Measurements from ENCODE around the gene DEDD.

Gene DEDD

GRCh38 chr1:161172776-161173376, 40.4 kb upstream of the DEDD start:
- in situ Hi-C loops (cut with HindIII; ENCODE audit: low pct_ligation_motif_present, low sequenced_read_pairs) = no loop called here
- H3K27me3 ChIP-seq (replicated peaks) = no peaks in the 10 kb centered on the region
- H3K27ac ChIP-seq = peak overlapping the region; percentile 84
- TF ChIP-seq CTCF (IDR thresholded peaks at IDR 0.05; ENCODE audit: low read depth, low read length, missing control alignments) = no peak
- peaks cover 51% of the 10 kb centered on the region for H3K36me3 ChIP-seq (replicated peaks)
- peak; percentile 86 for DNase-seq
- H3K4me3 ChIP-seq (ENCODE audit: low read depth, low read length) = no peak overlapping the region

- in situ Hi-C loops (cut with HindIII; ENCODE audit: low pct_ligation_motif_present, low sequenced_read_pairs) = no loop called here
- DNase-seq = no peak
- TF ChIP-seq CTCF (IDR thresholded peaks at IDR 0.05; ENCODE audit: low read depth, low read length, missing control alignments) = no peak
- Histone ChIP-seq H3K36me3 (replicated peaks) (peaks cover 53% of the 10 kb centered on the region), H3K4me3 (ENCODE audit: low read depth, low read length) (no peak overlapping the region), H3K27me3 (replicated peaks) (no peaks in the 10 kb centered on the region), H3K27ac (peak overlapping the region; percentile 84)
These were observed 39.9 kb upstream of the DEDD start for GRCh38 chr1:161172349-161172748.

- no peak overlapping the region for H3K4me3 ChIP-seq (ENCODE audit: low read depth, low read length)
- no peaks in the 10 kb centered on the region for H3K27me3 ChIP-seq (replicated peaks)
- DNase-seq = no peak
- in situ Hi-C loops (cut with HindIII; ENCODE audit: low pct_ligation_motif_present, low sequenced_read_pairs) = no loop called here
- H3K27ac ChIP-seq = no peak overlapping the region
- TF ChIP-seq CTCF (IDR thresholded peaks at IDR 0.05; ENCODE audit: low read depth, low read length, missing control alignments) = no peak
- H3K36me3 ChIP-seq (replicated peaks) = peaks cover 53% of the 10 kb centered on the region
These were observed 39.2 kb upstream of the DEDD start for GRCh38 chr1:161171696-161172095.

GRCh38 chr1:161171191-161171590, 38.7 kb upstream of the DEDD start:
- TF ChIP-seq CTCF (IDR thresholded peaks at IDR 0.05; ENCODE audit: low read depth, low read length, missing control alignments) = peak; percentile 61
- Histone ChIP-seq H3K27me3 (replicated peaks) (no peaks in the 10 kb centered on the region), H3K27ac (no peak overlapping the region), H3K4me3 (ENCODE audit: low read depth, low read length) (no peak overlapping the region), H3K36me3 (replicated peaks) (peaks cover 53% of the 10 kb centered on the region)
- no peak for DNase-seq
- in situ Hi-C loops (cut with HindIII; ENCODE audit: low pct_ligation_motif_present, low sequenced_read_pairs) = no loop called here

- Histone ChIP-seq H3K4me3 (ENCODE audit: low read depth, low read length) (no peak overlapping the region), H3K27me3 (replicated peaks) (no peaks in the 10 kb centered on the region), H3K27ac (no peak overlapping the region), H3K36me3 (replicated peaks) (peaks cover 42% of the 10 kb centered on the region)
- TF ChIP-seq CTCF (IDR thresholded peaks at IDR 0.05; ENCODE audit: low read depth, low read length, missing control alignments) = no peak
- DNase-seq = no peak
- in situ Hi-C loops (cut with HindIII; ENCODE audit: low pct_ligation_motif_present, low sequenced_read_pairs) = no loop called here
These were observed 36.4 kb upstream of the DEDD start for GRCh38 chr1:161168906-161169305.
